DND-41 (cell line): Measurements from ENCODE around the gene BIN2.
A peak's percentile ranks its signal among the peaks of the same experiment; 100 is the strongest.

Experiments
- ATAC-seq: fragments of 200-7000 bp; cut with Tn5 transposase; 3 replicates; pipeline ENCODE4 v1.9.1; 2021; ENCODE audit warnings: low read depth; ENCODE audit not compliant: insufficient read depth
- DNase-seq: peaks from one replicate; pipeline ENCODE4 v3.0.0-alpha.2; 2020
- H2AFZ ChIP-seq: 2 replicates; pipeline ENCODE4 v1.6.0; 2012; ENCODE audit warnings: low read depth, low read length
- H3K27ac ChIP-seq: 2 replicates; pipeline ENCODE4 v1.5.1; 2012; ENCODE audit warnings: low read length, inconsistent platforms
- H3K27me3 ChIP-seq: fragments of 200-600 bp; sonication (generic); 2 replicates; pipeline ENCODE4 v1.6.0; 2012; ENCODE audit warnings: low read length, mild to moderate bottlenecking, inconsistent platforms; ENCODE audit not compliant: insufficient read depth, poor library complexity
- H3K36me3 ChIP-seq: 2 replicates; pipeline ENCODE4 v1.5.1; 2012; ENCODE audit warnings: low read length, inconsistent platforms; ENCODE audit not compliant: insufficient read depth
- H3K4me1 ChIP-seq: 2 replicates; pipeline ENCODE4 v1.5.1; 2012; ENCODE audit warnings: mild to moderate bottlenecking, low read length; ENCODE audit not compliant: insufficient read depth
- H3K4me2 ChIP-seq: 2 replicates; pipeline ENCODE4 v1.6.0; 2012; ENCODE audit warnings: mild to moderate bottlenecking, moderate library complexity, low read length, inconsistent platforms; ENCODE audit not compliant: insufficient read depth
- H3K4me3 ChIP-seq, 2 experiments: fragments of 200-600 bp in 1 of 2; shearing (Covaris generic) in 1 of 2; 2 replicates each; pipeline ENCODE4 v1.5.1; 2012 to 2016; ENCODE audit warnings: inconsistent platforms in 2 of 2, low read length in 2 of 2, mild to moderate bottlenecking in 2 of 2, low read depth in 1 of 2, moderate library complexity in 1 of 2
- H3K79me2 ChIP-seq: 2 replicates; pipeline ENCODE4 v1.6.0; 2012; ENCODE audit warnings: low read length, inconsistent platforms; ENCODE audit not compliant: insufficient read depth
- H3K9ac ChIP-seq: 2 replicates; pipeline ENCODE4 v1.6.0; 2012; ENCODE audit warnings: low read depth, mild to moderate bottlenecking, inconsistent platforms, low read length, moderate library complexity
- H3K9me3 ChIP-seq: 2 replicates; pipeline ENCODE4 v1.5.1; 2012; ENCODE audit warnings: low read length, moderate library complexity, mild to moderate bottlenecking, inconsistent platforms; ENCODE audit not compliant: insufficient read depth, severe bottlenecking
- H4K20me1 ChIP-seq: 2 replicates; pipeline ENCODE4 v1.6.0; 2012; ENCODE audit warnings: low read length; ENCODE audit not compliant: insufficient read depth
- CTCF ChIP-seq: IDR thresholded peaks from 2 replicates; pipeline ENCODE4 v1.5.1; 2012; ENCODE audit warnings: borderline replicate concordance, low read length, moderate library complexity, mild to moderate bottlenecking; ENCODE audit not compliant: poor library complexity, severe bottlenecking; ENCODE audit errors: extremely low read depth
- EZH2 ChIP-seq: IDR thresholded peaks from 3 replicates; pipeline ENCODE4 v1.6.1; 2012; ENCODE audit warnings: borderline replicate concordance, low read depth, mild to moderate bottlenecking, moderate library complexity, low read length, inconsistent platforms; ENCODE audit not compliant: severe bottlenecking

BIN2 gene

GRCh38 chr12:51245476-51246253, 78.3 kb downstream of the BIN2 start:
- H2AFZ ChIP-seq = peak overlapping the region; percentile 6; the same call in 1 of the 2 replicates
- H3K27ac ChIP-seq = peak overlapping the region; percentile 63
- peaks cover 54% of the 10 kb centered on the region for H3K36me3 ChIP-seq
- H3K9ac ChIP-seq = no peak overlapping the region
- H3K9me3 ChIP-seq = no peaks in the 10 kb centered on the region
- no peak overlapping the region for H3K4me3 ChIP-seq
- H4K20me1 ChIP-seq = peaks cover 3% of the 10 kb centered on the region; the same call in 1 of the 2 replicates
- H3K27me3 ChIP-seq = no peaks in the 10 kb centered on the region
- peaks cover 10% of the 10 kb centered on the region for H3K79me2 ChIP-seq
- ATAC-seq = no peak
- DNase-seq = no peak
- H3K4me1 ChIP-seq = peaks cover 36% of the 10 kb centered on the region
- H3K4me2 ChIP-seq = no peak overlapping the region
- no peak for TF ChIP-seq CTCF
- no peak for TF ChIP-seq EZH2

GRCh38 chr12:51244269-51244668, 79.7 kb downstream of the BIN2 start:
- H3K9me3 ChIP-seq = no peaks in the 10 kb centered on the region
- no peaks in the 10 kb centered on the region for H3K27me3 ChIP-seq
- peaks cover 65% of the 10 kb centered on the region for H3K36me3 ChIP-seq
- DNase-seq (no peak), ATAC-seq (no peak)
- peaks cover 14% of the 10 kb centered on the region for H4K20me1 ChIP-seq
- TF ChIP-seq EZH2 = no peak
- no peak for TF ChIP-seq CTCF
- H3K79me2 ChIP-seq = peaks cover 24% of the 10 kb centered on the region
- H3K9ac ChIP-seq = no peak overlapping the region
- H3K4me2 ChIP-seq = no peak overlapping the region
- peaks cover 48% of the 10 kb centered on the region for H3K4me1 ChIP-seq
- no peak overlapping the region for H2AFZ ChIP-seq
- no peak overlapping the region for H3K27ac ChIP-seq
- H3K4me3 ChIP-seq = no peak overlapping the region

GRCh38 chr12:51242876-51243275, 81.1 kb downstream of the BIN2 start:
- peaks cover 14% of the 10 kb centered on the region for H4K20me1 ChIP-seq

More at GRCh38 chr12:51242876-51243275, 81.1 kb downstream of the BIN2 start:
- no peak for ATAC-seq
- no peak overlapping the region for H3K4me2 ChIP-seq
- H3K27me3 ChIP-seq = no peaks in the 10 kb centered on the region
- H2AFZ ChIP-seq = no peak overlapping the region
- H3K4me1 ChIP-seq = peaks cover 48% of the 10 kb centered on the region
- no peak for TF ChIP-seq CTCF
- TF ChIP-seq EZH2 = no peak
- DNase-seq = no peak
- H3K36me3 ChIP-seq = peaks cover 54% of the 10 kb centered on the region
- H3K4me3 ChIP-seq = no peak overlapping the region
- peaks cover 30% of the 10 kb centered on the region for H3K79me2 ChIP-seq
- no peak overlapping the region for H3K9ac ChIP-seq
- no peak overlapping the region for H3K27ac ChIP-seq
- no peaks in the 10 kb centered on the region for H3K9me3 ChIP-seq
